Sigmoid colon (tissue), 7 donors: ENCODE measurements around the gene CTSA. TPM values are rescaled to one million over a fixed set of nuclear protein-coding genes. Genes with fewer than 3 reads are reported as not detected.

Experiments
- DNase-seq: peaks from one replicate; pipeline ENCODE4 v3.0.0-alpha.2; 2019
- H3K27ac ChIP-seq, 4 donors: fragments of 200-600 bp; sonication (generic); one replicate each; pipeline ENCODE4 v1.5.1; 2016 to 2019; ENCODE audit warnings: mild to moderate bottlenecking in 1 of 4
- H3K27me3 ChIP-seq, 3 donors: fragments of 200-600 bp; sonication (generic); one replicate each; pipeline ENCODE4 v1.5.1; 2019; ENCODE audit warnings: mild to moderate bottlenecking in 1 of 3
- H3K36me3 ChIP-seq, 4 donors: fragments of 200-600 bp; sonication (generic); one replicate each; pipeline ENCODE4 v1.5.1; 2016 to 2019
- H3K4me1 ChIP-seq, 4 donors: fragments of 200-600 bp; sonication (generic); one replicate each; pipeline ENCODE4 v1.5.1; 2017 to 2019
- H3K4me3 ChIP-seq, 4 donors: fragments of 200-600 bp; sonication (generic); one replicate each; pipeline ENCODE4 v1.5.1; 2017 to 2019; ENCODE audit warnings: mild to moderate bottlenecking in 2 of 4, moderate library complexity in 1 of 4
- H3K9me3 ChIP-seq, 4 donors: fragments of 200-600 bp in 3 of 4; sonication (generic) in 3 of 4; one replicate each; pipeline versions ENCODE4 v1.5.1 to v1.6.1; 2013 to 2019
- EP300 ChIP-seq, 4 donors: sonication (generic); formaldehyde crosslinking; IDR thresholded peaks; one replicate each; pipeline ENCODE4 v1.6.1; 2017; ENCODE audit warnings: antibody characterized with exemption in 4 of 4
- POLR2A ChIP-seq, 2 donors: fragments of 450-650 bp; IDR thresholded peaks; one replicate each; pipeline ENCODE4 v1.6.1; 2016; ENCODE audit warnings: antibody characterized with exemption in 2 of 2, mild to moderate bottlenecking in 2 of 2, moderate library complexity in 2 of 2
- POLR2AphosphoS5 ChIP-seq, 4 donors: sonication (generic); formaldehyde crosslinking; IDR thresholded peaks; one replicate each; pipeline ENCODE4 v1.6.1; 2017; ENCODE audit warnings: antibody characterized with exemption in 4 of 4
- WGBS, 2 donors: extraction: QIAGEN DNeasy Blood & Tissue Kit; methylation state at CpG; one replicate each; pipeline ENCODE4 v1.1.7; 2013; 5-methylcytosine and 5-hydroxymethylcytosine counted together
- intact Hi-C: fragments of 100-400 bp; cut with DNase I; formaldehyde crosslinking; loops from one replicate; pipeline ENCODE4 v1.15.1; 2023
- polyA plus RNA-seq, 3 donors: library from polyadenylated mRNA; stranded (reverse); fragments of 200-250 nt; gene quantifications; one replicate each; pipeline ENCODE4 v1.2.3, GENCODE V29; 2013
- total RNA-seq, 4 donors: library from RNA; depleted of rRNA; stranded (reverse); fragments of >200 nt; gene quantifications; one replicate each; pipeline ENCODE4 v1.1.0, GENCODE V29; 2016
- TF ChIP-seq, protein P1 (sequence below), 4 experiments: fragments of 450-650 bp in 3 of 4; fragments of 200-600 bp in 1 of 4; IDR thresholded peaks; one replicate each; pipeline ENCODE4 v1.5.1; 2016 to 2019; ENCODE audit warnings: antibody characterized with exemption in 4 of 4, mild to moderate bottlenecking in 3 of 4, moderate library complexity in 2 of 4
- donor health status: healthy with polysubstance abuse.
- donor health status: Bipolar disorder and iron deficiency.
- donor health status: healthy.

Gene CTSA
- total and polyA plus RNA-seq, 7 donors: 45.7 to 203 (median 64.9) TPM

- TF ChIP-seq, protein P1, sequence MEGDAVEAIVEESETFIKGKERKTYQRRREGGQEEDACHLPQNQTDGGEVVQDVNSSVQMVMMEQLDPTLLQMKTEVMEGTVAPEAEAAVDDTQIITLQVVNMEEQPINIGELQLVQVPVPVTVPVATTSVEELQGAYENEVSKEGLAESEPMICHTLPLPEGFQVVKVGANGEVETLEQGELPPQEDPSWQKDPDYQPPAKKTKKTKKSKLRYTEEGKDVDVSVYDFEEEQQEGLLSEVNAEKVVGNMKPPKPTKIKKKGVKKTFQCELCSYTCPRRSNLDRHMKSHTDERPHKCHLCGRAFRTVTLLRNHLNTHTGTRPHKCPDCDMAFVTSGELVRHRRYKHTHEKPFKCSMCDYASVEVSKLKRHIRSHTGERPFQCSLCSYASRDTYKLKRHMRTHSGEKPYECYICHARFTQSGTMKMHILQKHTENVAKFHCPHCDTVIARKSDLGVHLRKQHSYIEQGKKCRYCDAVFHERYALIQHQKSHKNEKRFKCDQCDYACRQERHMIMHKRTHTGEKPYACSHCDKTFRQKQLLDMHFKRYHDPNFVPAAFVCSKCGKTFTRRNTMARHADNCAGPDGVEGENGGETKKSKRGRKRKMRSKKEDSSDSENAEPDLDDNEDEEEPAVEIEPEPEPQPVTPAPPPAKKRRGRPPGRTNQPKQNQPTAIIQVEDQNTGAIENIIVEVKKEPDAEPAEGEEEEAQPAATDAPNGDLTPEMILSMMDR (IDR thresholded peaks at IDR 0.05): no peak
- TF ChIP-seq EP300 (IDR thresholded peaks at IDR 0.05) (no peak), POLR2AphosphoS5 (IDR thresholded peaks at IDR 0.05) (no peak), POLR2A (IDR thresholded peaks at IDR 0.05) (no peak)
- Histone ChIP-seq H3K36me3 (peaks cover 17 to 75% (median 31%) of the 10 kb centered on the region in 4 donors), H3K4me3 (no peak overlapping the region), H3K27me3 (no peaks in the 10 kb centered on the region), H3K27ac (no peak overlapping the region), H3K9me3 (no peaks in the 10 kb centered on the region), H3K4me1 (peaks cover 0 to 32% (median 20%) of the 10 kb centered on the region in 4 donors)
- DNase-seq: no peak
- WGBS, 2 donors: 78 to 90% methylated on average over 12 of the region's 12 CpGs
- intact Hi-C loops: loop anchor here (5.0 kb wide), 1 partner anchor 62 kb away; the partner anchor contains the start of gene SNX21
Measured at GRCh38 chr20:45894797-45895196, 3.7 kb downstream of the CTSA start.

DNA sequence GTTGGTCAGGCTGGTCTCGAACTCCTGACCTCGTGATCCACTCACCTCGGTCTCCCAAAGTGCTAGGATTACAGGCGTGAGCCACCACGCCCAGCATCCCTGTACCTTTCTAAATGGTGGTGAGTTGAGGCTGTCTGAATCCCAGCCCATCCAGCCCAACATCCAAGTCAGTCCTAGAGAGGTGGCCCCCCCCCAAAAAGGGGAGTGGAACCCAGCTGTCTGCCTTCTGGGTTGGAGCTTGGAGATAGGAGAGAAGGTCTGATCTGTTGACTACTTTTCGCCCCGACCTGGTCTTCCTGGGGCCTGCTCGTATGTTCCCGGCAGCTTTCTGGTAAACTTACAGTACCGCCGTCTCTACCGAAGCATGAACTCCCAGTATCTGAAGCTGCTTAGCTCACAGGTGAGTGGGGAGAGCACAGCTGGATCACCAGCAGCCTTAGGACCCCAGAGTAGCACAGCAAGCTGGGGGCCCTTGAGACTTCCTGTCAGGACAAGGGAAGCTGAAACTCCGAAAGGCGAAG, 5.6 kb downstream of the CTSA start:
- Histone ChIP-seq H3K27me3 (no peaks in the 10 kb centered on the region), H3K27ac (no peak overlapping the region), H3K4me3 (no peak overlapping the region), H3K4me1 (peaks cover 0 to 17% (median 11%) of the 10 kb centered on the region in 4 donors), H3K36me3 (peaks cover 17 to 88% (median 31%) of the 10 kb centered on the region in 4 donors), H3K9me3 (no peaks in the 10 kb centered on the region)
- no peak for DNase-seq
- no peak for TF ChIP-seq POLR2A (IDR thresholded peaks at IDR 0.05)
- no peak for TF ChIP-seq EP300 (IDR thresholded peaks at IDR 0.05)
- TF ChIP-seq, protein P1 (IDR thresholded peaks at IDR 0.05): no peak
- TF ChIP-seq POLR2AphosphoS5 (IDR thresholded peaks at IDR 0.05): no peak
- intact Hi-C loops: no loop called here
- WGBS, 2 donors: 93 to 94% methylated on average over 14 of the region's 14 CpGs

- Histone ChIP-seq H3K36me3 (peaks cover 17 to 91% (median 31%) of the 10 kb centered on the region in 4 donors), H3K27ac (no peak overlapping the region), H3K9me3 (no peaks in the 10 kb centered on the region), H3K27me3 (no peaks in the 10 kb centered on the region), H3K4me3 (no peak overlapping the region), H3K4me1 (peaks cover 0 to 11% (median 6%) of the 10 kb centered on the region in 4 donors)
- DNase-seq: no peak
- intact Hi-C loops: no loop called here
- 85 to 87% methylated on average over 2 of the region's 2 CpGs for WGBS, 2 donors
- TF ChIP-seq EP300 (IDR thresholded peaks at IDR 0.05): no peak
- TF ChIP-seq POLR2AphosphoS5 (IDR thresholded peaks at IDR 0.05): no peak
- no peak for TF ChIP-seq POLR2A (IDR thresholded peaks at IDR 0.05)
- TF ChIP-seq, protein P1 (IDR thresholded peaks at IDR 0.05): no peak
Measured at GRCh38 chr20:45897289-45897688, 6.2 kb downstream of the CTSA start.

- no peak for DNase-seq
- Histone ChIP-seq H3K27ac (no peak overlapping the region), H3K9me3 (no peaks in the 10 kb centered on the region), H3K4me3 (no peak overlapping the region), H3K4me1 (peaks cover 0 to 7% (median 3%) of the 10 kb centered on the region in 4 donors), H3K36me3 (peaks cover 17 to 87% (median 31%) of the 10 kb centered on the region in 4 donors), H3K27me3 (no peaks in the 10 kb centered on the region)
- intact Hi-C loops: no loop called here
- WGBS, 2 donors: 96 to 98% methylated on average over 7 of the region's 7 CpGs
- TF ChIP-seq, protein P1 (IDR thresholded peaks at IDR 0.05): no peak
- no peak for TF ChIP-seq POLR2AphosphoS5 (IDR thresholded peaks at IDR 0.05)
- no peak for TF ChIP-seq POLR2A (IDR thresholded peaks at IDR 0.05)
- TF ChIP-seq EP300 (IDR thresholded peaks at IDR 0.05): no peak
Measured at GRCh38 chr20:45897692-45898091, 6.6 kb downstream of the CTSA start.

- Histone ChIP-seq H3K27me3 (no peaks in the 10 kb centered on the region), H3K4me3 (no peak overlapping the region), H3K9me3 (no peaks in the 10 kb centered on the region), H3K27ac (no peak overlapping the region), H3K36me3 (peaks cover 15 to 81% (median 31%) of the 10 kb centered on the region in 4 donors), H3K4me1 (peaks cover 0 to under 1% (median 0%) of the 10 kb centered on the region in 4 donors)
- intact Hi-C loops: no loop called here
- TF ChIP-seq POLR2A (IDR thresholded peaks at IDR 0.05) (no peak), EP300 (IDR thresholded peaks at IDR 0.05) (no peak), POLR2AphosphoS5 (IDR thresholded peaks at IDR 0.05) (no peak)
- TF ChIP-seq, protein P1 (IDR thresholded peaks at IDR 0.05): no peak
- DNase-seq: no peak
- WGBS, 2 donors: 90 to 92% methylated on average over 12 of the region's 12 CpGs
Measured at GRCh38 chr20:45898285-45898684, 7.2 kb downstream of the CTSA start.
